ENCODE results near the gene SNX9.
"Not testable (repeated sequence)": the region's sequence is repeated elsewhere in the genome, so short reads cannot be mapped to it uniquely, and the experiment has no call there.

SNX9 gene

DNA sequence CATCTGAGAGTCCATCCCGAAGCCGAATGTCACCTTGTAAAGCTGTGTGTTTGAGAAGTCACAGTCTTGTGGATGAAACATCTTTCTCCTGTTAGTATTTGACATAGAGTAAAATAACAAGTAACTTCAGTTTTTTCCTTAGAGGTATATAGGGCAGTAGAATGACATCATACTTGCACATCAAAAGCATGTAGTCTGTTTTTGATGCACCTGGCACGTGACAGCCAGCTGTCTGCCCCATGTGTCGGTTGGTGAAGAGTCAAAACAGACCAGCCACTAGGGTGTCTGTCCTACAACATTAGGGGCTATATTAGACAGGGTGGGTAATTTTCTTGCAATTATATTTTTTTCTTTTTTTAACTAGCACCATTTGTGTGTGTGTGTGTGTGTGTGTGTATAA lies 70.2 kb downstream of the SNX9 start:
- peak; percentile 22 for DNase-seq

GRCh38 chr6:157895585-157895984 lies 72.5 kb downstream of the SNX9 start:
- DNase-seq = no peak

GRCh38 chr6:157896932-157897331 lies 73.9 kb downstream of the SNX9 start:
- DNase-seq = no peak

- no peak for DNase-seq
These were observed 75.1 kb downstream of the SNX9 start for GRCh38 chr6:157898169-157898568.

- no peak for DNase-seq
These were observed 75.6 kb downstream of the SNX9 start for GRCh38 chr6:157898640-157899039.

DNA sequence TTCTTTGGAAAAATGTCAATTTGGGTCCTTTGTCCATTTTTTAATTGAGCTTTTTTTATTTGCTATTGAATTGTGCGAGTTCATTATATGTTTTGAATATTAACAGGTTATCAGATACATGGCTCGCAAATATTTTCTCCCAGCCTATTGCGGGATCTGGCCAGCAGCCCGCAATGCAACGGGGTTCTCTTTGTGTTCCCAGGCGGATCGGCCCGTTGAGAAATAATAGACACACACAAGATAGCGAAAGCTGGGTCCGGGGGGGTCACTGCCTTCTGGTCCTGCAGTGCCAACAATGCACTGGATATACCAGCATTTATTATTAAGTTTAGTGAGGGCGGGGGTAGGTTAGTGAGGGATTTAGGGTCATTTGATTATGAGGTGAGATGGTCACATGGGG lies 77.2 kb downstream of the SNX9 start:
- not testable (repeated sequence) for DNase-seq

DNA sequence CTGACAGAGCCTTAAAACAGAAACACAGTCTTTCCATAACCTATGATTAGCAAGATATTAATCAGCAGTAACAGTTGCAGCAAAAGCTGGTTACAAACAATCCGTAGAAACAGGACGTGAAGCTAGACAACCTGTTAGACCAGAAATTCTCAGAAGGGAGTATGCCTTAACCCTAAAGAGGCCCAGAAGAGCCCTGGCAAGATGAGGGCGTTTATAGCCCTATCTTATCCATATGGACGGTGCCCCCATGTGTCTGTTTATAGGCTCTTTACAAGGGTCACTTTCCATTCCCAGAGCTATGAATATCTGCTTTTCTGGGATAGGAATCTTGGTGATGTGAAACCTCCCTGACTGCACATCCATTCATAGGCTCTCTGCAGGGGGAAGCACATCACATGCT lies 77.7 kb downstream of the SNX9 start:
- DNase-seq = not testable (repeated sequence)

DNA sequence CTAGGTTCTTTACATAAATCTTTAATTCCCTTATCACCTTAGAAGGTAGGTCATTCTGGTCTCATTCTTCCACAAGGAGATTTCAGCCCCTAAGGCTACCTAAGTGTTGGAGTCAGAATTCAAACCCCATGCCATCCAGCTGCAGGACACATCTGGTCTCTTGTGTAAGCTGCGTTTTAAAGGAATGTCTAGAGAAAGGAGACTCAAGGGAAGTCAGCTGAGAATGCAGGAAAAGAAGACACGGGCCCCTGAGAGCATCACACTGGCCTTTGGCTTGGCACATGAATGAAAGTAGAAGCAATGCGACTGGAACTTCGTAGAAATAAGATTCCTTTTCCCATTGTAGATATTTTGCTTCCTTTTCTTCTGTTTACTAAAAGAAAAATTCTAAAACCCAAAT lies 82.0 kb downstream of the SNX9 start:
- no peak for DNase-seq

DNA sequence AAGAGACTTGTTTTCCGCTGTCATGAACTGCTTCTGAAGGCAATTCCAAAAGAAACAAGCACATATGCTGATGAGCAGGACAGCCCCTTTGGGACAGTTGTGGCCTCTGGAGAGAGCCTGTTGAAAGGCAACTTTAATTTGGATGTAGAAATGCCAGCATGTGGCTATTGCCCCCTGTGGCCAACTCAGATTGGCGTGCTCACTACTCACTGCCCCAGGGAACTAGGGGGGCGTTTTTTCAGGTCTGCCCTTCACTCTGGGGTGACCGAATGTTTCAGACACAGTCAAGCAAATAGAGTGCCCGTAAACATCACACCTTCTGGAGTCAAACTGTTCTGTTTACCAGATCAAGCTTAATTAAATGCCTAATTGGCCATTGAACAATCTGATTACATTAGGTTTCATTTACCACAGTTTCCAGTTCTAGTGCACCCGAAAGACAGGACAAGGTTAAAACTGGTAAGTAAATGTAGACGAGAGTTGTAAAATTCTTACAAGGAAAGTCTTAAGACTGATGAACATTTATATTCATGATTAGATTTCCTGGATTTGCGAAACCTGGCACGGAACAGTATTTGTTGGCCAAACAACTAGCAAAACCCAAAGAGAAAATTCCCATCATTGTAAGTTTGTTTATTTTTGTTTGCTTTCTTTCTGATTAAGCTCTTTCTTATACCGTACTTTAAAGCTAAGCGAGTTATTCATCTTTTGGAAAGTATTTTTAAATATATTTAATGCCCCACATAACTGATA lies 82.7 kb downstream of the SNX9 start:
- no peak for DNase-seq

DNA sequence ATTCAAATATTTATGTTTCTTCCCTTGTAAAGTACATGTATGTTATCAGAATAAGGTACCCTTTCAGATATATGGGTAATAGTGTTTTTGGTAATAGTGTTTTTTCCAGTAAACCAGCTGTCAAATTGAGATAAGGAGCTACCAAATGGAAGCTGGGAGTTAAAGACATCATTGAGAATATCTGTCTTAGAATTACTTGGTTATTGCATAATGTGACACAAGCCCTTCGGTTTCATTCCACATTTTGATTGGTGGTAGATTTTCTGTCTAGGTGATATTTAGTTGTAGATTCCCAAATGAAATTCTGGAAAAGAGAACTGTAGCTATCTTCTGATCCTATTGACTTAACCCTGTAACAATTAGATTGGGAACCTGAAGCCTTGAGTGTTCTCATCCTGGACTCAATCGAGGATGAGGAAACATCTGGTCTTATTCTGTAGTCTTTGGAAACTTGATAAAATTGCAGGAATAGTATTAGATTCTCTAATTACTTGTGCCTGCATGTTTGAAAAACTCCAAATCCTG lies 83.6 kb downstream of the SNX9 start:
- no peak for DNase-seq

GRCh38 chr6:157907651-157908050 lies 84.6 kb downstream of the SNX9 start:
- no peak for DNase-seq

DNA sequence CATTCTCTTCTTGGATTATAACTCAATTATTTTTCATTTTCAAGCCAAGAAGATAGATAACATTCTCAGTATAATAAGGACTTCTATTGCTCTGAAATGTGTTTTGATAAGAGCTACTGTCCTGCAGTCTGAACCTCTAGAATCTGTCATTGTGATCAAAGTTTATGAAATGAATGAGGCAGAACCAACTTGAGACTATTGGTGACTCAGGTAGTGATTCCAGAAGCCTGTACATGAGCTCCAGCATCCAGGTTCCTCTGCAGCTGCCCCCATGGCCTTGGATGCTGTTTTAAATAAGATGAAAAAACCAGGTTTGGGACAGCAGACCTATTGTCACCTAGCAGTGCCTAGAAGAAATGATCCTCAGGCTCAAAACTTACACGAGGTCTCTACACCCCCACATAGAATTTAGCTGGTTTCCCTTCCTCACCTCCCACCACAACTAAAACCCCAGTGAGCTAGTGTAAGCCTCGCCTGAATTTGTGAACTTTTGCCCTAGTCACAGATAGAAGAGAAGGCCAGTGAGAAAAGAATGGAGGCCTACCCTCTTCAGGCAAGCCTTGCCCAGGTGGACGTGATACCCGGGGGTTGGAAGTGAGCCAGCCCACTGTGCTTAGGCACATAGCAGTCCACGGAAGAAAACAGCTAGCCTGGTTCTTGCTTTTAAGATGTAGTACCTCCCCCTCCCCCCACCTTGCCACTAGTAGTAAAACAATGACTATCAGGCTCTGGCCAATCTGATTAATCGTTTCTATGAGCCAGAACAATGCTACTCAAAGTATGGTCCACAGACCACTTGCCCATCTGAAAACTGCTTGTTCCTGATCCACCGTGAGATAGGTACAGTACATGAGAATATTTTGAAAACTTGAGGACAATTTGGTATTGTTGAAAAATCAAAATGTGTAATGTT lies 85.6 kb downstream of the SNX9 start:
- DNase-seq = no peak

DNA sequence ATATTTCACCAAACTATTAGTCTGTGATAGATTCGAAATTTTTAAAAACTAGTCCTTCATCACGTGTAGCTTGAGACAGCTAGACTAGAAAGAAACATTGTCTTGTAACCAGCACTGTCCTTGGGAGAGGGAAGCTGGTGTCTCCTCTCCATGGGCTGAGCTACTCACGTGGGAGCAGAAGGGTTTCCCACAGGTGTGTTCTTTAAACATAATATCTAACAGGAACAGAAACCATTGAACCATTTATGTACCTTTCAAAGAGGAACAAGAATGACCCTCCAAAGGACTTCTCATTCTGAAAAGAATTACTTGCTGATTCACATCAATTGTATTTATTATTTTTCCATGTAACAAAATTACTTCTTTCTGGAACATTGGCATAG lies 86.2 kb downstream of the SNX9 start:
- no peak for DNase-seq

GRCh38 chr6:157911278-157911677 lies 88.2 kb downstream of the SNX9 start:
- no peak for DNase-seq

- no peak for DNase-seq
These were observed 88.7 kb downstream of the SNX9 start for GRCh38 chr6:157911786-157912185.

- DNase-seq = no peak
These were observed 89.3 kb downstream of the SNX9 start for GRCh38 chr6:157912326-157912725.

GRCh38 chr6:157921685-157922367 lies 98.8 kb downstream of the SNX9 start:
- no peak for DNase-seq

DNA sequence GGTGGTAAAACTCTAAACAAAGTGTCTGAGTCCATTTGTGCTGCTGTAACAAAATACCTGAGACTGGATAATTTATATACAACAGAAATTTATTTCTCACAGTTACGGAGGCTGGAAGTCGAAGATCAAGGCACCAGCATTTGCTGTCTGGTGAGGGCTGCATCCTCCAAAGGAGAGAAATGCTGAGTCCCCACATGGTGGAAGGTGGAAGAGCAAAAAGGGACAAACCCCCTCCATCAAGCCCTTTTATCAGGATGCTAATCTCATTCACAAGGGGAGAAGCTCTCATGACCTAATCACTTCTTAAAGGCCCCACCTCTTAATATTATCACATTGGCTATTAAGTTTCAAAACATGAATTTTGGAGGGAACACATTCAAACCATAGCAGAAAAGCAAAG lies 102.7 kb downstream of the SNX9 start:
- no peak for DNase-seq

GRCh38 chr6:157927011-157927410 lies 104.0 kb downstream of the SNX9 start:
- no peak for DNase-seq

DNA sequence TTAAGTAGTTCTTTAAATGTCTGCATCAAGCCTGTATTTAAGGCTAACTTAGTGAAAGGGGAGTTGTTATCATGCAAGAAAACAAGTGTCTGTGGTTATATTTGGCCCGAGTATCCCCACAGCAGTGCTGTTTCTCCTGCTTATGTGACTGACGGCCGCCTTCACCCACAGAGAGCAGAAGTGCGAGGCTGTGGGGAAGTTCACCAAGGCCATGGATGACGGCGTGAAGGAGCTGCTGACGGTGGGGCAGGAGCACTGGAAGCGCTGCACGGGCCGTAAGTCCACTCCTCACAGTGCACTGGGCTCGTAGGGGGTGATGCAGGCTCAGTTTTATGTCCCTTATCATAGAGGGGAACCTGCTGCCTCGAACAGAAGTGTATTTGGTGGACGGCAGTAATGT lies 105.4 kb downstream of the SNX9 start:
- no peak for DNase-seq

DNA sequence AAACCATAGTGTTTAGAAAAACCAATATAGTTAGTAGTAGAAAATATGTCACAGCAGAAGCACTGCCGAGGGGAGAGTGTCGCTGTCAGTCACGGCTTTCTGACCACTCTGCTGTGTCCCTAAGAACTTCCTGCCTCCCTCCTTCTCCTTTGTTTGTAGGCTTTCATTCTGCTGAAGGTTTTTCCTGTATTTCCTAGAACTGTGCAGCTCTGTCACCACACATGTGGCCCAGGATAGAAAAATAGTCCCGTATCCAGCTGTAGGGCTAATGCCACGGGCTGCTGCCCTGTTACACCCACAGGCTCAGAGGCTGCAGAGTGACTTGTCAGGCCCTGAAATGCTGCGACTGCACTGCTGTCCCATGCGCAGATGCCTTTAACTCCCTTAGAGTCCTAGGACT lies 106.0 kb downstream of the SNX9 start:
- DNase-seq = no peak

GRCh38 chr6:157929765-157930319 lies 106.8 kb downstream of the SNX9 start:
- DNase-seq = no peak

DNA sequence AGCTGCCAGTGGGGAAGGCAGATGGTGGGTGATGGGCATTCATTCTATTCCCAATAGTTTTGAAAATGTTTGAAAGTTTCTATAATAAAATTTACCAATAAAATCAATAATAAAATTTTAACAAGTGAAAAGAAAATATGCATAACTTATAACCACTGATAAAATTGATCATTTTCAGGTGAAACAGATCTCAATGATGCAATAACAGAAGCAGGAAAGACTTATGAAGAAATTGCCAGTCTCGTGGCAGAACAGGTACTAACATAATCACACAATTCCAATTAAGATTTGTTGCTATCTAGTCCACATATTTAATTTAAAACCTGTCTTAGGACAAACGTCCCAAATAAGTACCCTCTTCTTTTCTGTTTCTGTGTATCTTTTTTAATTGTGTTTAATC lies 112.7 kb downstream of the SNX9 start:
- DNase-seq = no peak
